ENCODE results near the gene TOM1.

TOM1 gene

DNA sequence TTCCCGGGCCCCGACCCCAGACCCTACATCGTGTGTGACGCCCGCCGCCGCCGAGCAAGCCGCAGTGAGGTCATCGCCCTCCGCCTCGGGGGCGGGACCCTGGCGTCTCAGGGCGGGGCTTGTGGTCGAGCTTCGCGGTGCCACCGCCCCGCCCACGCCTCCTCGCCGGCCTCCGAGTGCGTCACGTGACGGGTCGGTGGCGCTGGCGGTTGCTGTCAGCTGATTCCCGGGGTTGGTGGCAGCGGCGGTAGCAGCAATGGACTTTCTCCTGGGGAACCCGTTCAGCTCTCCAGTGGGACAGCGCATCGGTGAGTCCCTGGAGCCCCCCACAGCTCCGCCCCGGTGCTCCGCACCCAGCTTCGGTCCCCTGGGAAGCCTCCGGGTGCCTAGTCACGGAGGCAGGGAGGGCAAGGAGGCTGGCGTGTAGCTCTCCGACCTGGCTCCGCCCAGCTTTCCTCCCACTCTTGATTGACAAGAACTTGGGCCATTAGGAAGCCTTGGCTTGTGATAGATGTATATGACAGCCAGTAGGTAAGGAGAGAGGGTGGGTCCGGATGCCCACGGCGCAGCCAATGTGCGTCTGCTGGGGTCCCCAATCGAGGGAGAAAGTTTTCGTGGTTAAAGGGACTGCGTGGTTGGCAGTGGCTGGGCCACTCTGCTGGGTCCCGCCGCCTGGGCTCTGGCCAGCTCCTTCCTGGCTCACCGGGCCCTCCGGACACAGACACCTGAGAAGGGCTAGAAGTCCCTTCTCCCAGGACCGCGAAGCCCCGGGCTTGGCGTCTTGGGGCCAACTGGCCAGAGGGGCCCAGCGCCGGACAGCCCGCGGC, at the start of gene TOM1:
Gene TOM1 (plus strand): TSS at position 222 of the 827 bp plus-strand sequence. CDS start 35 bp downstream, at position 257.
- H3K9me3 ChIP-seq: no peaks in the 10 kb centered on the region
- H3K27ac ChIP-seq: peak within 1 kb of the TSS; percentile 96
- H3K36me3 ChIP-seq: peaks cover 9% of the 10 kb centered on the region
- H3K27me3 ChIP-seq: no peaks in the 10 kb centered on the region
- H3K4me3 ChIP-seq (ENCODE audit: low read depth in 1 of 2, low read length in 1 of 2): peak within 1 kb of the TSS; percentile 79 to 99
- H3K4me1 ChIP-seq (ENCODE audit: control insufficient read depth in 1 of 2, insufficient read depth in 1 of 2, low read depth in 1 of 2, low read length in 1 of 2): peaks cover 38% of the 10 kb centered on the region in 2 experiments
- TF ChIP-seq, protein P1, sequence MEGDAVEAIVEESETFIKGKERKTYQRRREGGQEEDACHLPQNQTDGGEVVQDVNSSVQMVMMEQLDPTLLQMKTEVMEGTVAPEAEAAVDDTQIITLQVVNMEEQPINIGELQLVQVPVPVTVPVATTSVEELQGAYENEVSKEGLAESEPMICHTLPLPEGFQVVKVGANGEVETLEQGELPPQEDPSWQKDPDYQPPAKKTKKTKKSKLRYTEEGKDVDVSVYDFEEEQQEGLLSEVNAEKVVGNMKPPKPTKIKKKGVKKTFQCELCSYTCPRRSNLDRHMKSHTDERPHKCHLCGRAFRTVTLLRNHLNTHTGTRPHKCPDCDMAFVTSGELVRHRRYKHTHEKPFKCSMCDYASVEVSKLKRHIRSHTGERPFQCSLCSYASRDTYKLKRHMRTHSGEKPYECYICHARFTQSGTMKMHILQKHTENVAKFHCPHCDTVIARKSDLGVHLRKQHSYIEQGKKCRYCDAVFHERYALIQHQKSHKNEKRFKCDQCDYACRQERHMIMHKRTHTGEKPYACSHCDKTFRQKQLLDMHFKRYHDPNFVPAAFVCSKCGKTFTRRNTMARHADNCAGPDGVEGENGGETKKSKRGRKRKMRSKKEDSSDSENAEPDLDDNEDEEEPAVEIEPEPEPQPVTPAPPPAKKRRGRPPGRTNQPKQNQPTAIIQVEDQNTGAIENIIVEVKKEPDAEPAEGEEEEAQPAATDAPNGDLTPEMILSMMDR (IDR thresholded peaks at IDR 0.05): peak; percentile 35

GRCh38 chr22:35250156-35250555, 49.5 kb upstream of the TOM1 start:
- Histone ChIP-seq H3K27me3 (no peaks in the 10 kb centered on the region), H3K27ac (no peak overlapping the region), H3K9me3 (no peaks in the 10 kb centered on the region), H3K4me1 (ENCODE audit: control insufficient read depth in 1 of 2, insufficient read depth in 1 of 2, low read depth in 1 of 2, low read length in 1 of 2) (no peaks in the 10 kb centered on the region), H3K4me3 (ENCODE audit: low read depth in 1 of 2, low read length in 1 of 2) (no peak overlapping the region), H3K36me3 (no peaks in the 10 kb centered on the region)
- TF ChIP-seq, protein P1 (IDR thresholded peaks at IDR 0.05): no peak

DNA sequence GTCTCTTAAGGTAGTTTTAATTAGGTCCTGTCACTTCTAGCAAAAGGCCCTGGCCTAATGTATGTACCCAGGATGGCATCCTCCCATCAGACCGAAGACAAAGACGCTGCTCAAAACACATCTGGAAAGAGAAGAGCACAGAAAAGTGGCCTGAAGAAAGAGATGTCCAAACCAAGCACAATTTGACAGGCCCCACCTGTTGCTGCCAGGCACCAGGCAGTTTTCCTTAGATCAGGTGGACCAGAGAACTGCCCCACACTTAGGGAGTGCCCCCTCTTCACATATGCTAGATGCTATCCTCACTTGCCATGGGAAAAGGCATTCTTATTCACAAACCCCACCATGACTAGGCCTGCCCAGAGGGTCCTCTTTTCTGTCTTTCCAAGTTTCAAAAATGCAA, 45.7 kb upstream of the TOM1 start:
- peaks cover 13 to 15% of the 10 kb centered on the region in 2 experiments for H3K4me1 ChIP-seq (ENCODE audit: control insufficient read depth in 1 of 2, insufficient read depth in 1 of 2, low read depth in 1 of 2, low read length in 1 of 2)
- no peaks in the 10 kb centered on the region for H3K9me3 ChIP-seq
- no peak overlapping the region for H3K4me3 ChIP-seq (ENCODE audit: low read depth in 1 of 2, low read length in 1 of 2)
- TF ChIP-seq, protein P1 (IDR thresholded peaks at IDR 0.05): no peak
- H3K27me3 ChIP-seq: no peaks in the 10 kb centered on the region
- no peaks in the 10 kb centered on the region for H3K36me3 ChIP-seq
- no peak overlapping the region for H3K27ac ChIP-seq

GRCh38 chr22:35257002-35257320, 42.7 kb upstream of the TOM1 start:
- H3K9me3 ChIP-seq: no peaks in the 10 kb centered on the region
- TF ChIP-seq, protein P1 (IDR thresholded peaks at IDR 0.05): no peak
- peak overlapping the region; percentile 87 for H3K27ac ChIP-seq
- H3K36me3 ChIP-seq: no peaks in the 10 kb centered on the region
- H3K27me3 ChIP-seq: no peaks in the 10 kb centered on the region
- peaks cover 13 to 15% of the 10 kb centered on the region in 2 experiments for H3K4me1 ChIP-seq (ENCODE audit: control insufficient read depth in 1 of 2, insufficient read depth in 1 of 2, low read depth in 1 of 2, low read length in 1 of 2)
- peak overlapping the region; percentile 72 to 96 for H3K4me3 ChIP-seq (ENCODE audit: low read depth in 1 of 2, low read length in 1 of 2)

DNA sequence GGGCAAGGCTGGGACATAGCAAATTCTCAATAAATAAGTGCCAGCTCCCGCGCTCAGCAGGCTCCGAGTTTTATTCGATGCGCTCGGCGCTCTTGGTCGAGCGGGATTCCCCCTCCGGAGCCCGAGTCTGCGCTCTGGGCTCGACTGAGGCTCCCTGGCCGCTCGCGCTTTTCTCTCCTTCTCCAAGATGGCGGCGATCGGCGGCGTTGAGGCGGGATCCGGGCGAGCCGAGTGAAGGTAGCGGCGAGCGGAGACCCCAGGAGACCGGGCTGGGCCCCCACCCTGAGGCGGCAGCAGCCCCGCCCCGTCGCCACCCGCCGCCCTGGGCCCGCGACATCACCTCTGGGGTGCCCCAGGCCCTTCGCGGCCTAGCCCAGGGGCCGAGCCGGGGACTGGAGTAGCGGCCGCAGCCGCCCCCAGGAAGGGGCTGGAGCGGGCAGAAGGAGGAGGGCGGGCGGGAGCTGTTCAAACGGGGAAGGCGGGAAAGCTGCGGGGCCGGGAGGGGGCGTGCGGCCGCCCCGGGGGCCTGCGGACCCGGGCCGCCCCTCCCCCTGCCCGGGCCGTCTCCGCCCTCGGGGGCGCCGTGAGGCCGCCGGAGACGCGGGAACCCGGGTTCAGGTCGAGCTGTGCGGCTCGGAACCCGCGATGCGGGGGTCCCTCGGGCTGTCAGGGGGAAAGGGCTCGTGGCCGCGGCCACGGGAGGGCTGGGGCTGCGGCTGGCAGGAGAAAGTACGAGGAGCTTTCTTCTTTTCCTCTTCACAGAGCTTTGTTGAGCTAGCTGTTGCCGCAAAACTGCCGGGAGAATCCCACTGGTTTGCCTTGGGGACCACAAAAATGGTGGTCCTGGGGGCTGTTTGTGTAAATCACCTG, 42.1 kb upstream of the TOM1 start, which contains the start of gene HMGXB4:
Gene HMGXB4 (plus strand): TSS at position 173 of the 870 bp plus-strand sequence. CDS start 4,898 bp downstream, outside the sequence.
- Histone ChIP-seq H3K4me3 (ENCODE audit: low read depth in 1 of 2, low read length in 1 of 2) (peak within 1 kb of the TSS; percentile 72 to 96), H3K27ac (peak within 1 kb of the TSS; percentile 87), H3K4me1 (ENCODE audit: control insufficient read depth in 1 of 2, insufficient read depth in 1 of 2, low read depth in 1 of 2, low read length in 1 of 2) (peaks cover 15 to 16% of the 10 kb centered on the region in 2 experiments), H3K36me3 (no peaks in the 10 kb centered on the region), H3K9me3 (no peaks in the 10 kb centered on the region), H3K27me3 (no peaks in the 10 kb centered on the region)
- TF ChIP-seq, protein P1 (IDR thresholded peaks at IDR 0.05): peak; percentile 56

All from neutrophil (primary cell).